Measurements from ENCODE around the gene MVP. TPM values are rescaled to one million over a fixed set of nuclear protein-coding genes. Genes with fewer than 3 reads are reported as not detected.

MVP gene
- total RNA-seq, 1 donor from 2014 or later: 177 TPM

DNA sequence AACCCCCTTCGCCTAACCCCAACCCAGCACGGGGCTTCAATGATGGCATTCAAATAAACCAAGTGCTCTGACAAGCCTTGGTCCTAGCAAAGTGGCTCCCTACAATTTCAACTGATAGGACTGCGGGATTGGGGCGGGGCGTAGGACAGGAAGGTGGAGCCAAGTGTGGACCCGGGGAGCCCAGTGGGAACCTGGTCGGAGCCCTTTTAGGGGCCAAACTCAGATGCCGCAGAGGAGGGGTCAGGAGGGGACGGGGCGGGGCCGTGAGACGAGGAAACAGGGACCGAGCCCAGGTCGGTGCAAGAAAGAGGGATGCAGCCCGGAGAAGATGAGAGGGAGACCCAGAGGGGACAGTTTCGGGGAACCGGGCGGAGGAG is 55.9 kb downstream of the MVP start:
- H3K27me3 Mint-ChIP-seq: peaks cover 28% of the 10 kb centered on the region
- no peak overlapping the region for H3K27ac Mint-ChIP-seq
- TF ChIP-seq, protein P1, sequence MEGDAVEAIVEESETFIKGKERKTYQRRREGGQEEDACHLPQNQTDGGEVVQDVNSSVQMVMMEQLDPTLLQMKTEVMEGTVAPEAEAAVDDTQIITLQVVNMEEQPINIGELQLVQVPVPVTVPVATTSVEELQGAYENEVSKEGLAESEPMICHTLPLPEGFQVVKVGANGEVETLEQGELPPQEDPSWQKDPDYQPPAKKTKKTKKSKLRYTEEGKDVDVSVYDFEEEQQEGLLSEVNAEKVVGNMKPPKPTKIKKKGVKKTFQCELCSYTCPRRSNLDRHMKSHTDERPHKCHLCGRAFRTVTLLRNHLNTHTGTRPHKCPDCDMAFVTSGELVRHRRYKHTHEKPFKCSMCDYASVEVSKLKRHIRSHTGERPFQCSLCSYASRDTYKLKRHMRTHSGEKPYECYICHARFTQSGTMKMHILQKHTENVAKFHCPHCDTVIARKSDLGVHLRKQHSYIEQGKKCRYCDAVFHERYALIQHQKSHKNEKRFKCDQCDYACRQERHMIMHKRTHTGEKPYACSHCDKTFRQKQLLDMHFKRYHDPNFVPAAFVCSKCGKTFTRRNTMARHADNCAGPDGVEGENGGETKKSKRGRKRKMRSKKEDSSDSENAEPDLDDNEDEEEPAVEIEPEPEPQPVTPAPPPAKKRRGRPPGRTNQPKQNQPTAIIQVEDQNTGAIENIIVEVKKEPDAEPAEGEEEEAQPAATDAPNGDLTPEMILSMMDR (IDR thresholded peaks at IDR 0.05): no peak
- peak overlapping the region; percentile 64 for H3K4me3 Mint-ChIP-seq
- ChIA-PET POLR2A (no interaction called here), CTCF (no interaction called here)
- H3K36me3 Mint-ChIP-seq (ENCODE audit: low read depth): no peaks in the 10 kb centered on the region
- intact Hi-C loops (cut with micrococcal nuclease): loop anchor here (2.0 kb wide), 1 partner anchor 13 kb away; the partner anchor contains the start of gene CDIPT
- peaks cover 2% of the 10 kb centered on the region for H3K9me3 Mint-ChIP-seq
- DNase-seq (no peak), ATAC-seq (ENCODE audit: low read depth) (no peak)
- peaks cover 17% of the 10 kb centered on the region for H3K4me1 Mint-ChIP-seq

DNA sequence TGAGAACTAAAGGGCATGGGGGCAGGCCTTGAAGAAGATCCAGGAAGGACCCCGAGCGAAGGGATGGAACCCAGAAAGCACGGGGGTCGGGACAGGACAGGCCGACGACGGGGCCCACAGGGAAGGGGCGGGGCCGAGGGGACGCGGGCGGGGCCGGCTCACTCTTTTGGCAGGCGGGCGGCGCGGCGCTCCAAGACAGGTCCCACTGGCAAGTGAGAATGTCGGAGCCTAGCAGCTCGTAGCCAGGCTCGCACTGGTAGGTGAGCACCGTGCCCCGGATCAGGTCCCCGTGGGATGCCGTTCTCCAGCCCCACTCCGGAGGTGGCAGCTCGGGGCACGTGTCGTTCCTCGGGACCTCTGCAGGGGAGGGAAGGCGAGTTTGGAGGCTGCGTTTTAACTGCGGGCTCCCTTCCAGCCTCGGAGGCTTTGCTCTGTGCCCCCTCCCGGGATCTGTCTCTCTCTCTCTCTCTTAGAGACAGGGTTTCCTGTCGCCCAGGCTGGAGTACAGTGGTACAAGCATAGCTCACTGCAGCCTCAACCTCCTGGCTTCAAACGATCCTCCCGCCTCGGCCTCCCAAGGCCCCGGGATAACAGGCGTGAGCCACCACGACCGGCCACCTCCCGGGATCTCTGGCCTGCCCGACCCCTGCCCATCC is 56.5 kb downstream of the MVP start:
- DNase-seq (peak; percentile 22), ATAC-seq (ENCODE audit: low read depth) (peak; percentile 51)
- peaks cover 2% of the 10 kb centered on the region for H3K9me3 Mint-ChIP-seq
- no peak overlapping the region for H3K27ac Mint-ChIP-seq
- ChIA-PET POLR2A (no interaction called here), CTCF (no interaction called here)
- TF ChIP-seq, protein P1 (IDR thresholded peaks at IDR 0.05): no peak
- H3K4me1 Mint-ChIP-seq: peaks cover 17% of the 10 kb centered on the region
- peaks cover 30% of the 10 kb centered on the region for H3K27me3 Mint-ChIP-seq
- intact Hi-C loops (cut with micrococcal nuclease): loop anchor here (2.0 kb wide), 1 partner anchor 14 kb away; the partner anchor contains the start of gene CDIPT
- peak overlapping the region; percentile 64 for H3K4me3 Mint-ChIP-seq
- no peaks in the 10 kb centered on the region for H3K36me3 Mint-ChIP-seq (ENCODE audit: low read depth)

DNA sequence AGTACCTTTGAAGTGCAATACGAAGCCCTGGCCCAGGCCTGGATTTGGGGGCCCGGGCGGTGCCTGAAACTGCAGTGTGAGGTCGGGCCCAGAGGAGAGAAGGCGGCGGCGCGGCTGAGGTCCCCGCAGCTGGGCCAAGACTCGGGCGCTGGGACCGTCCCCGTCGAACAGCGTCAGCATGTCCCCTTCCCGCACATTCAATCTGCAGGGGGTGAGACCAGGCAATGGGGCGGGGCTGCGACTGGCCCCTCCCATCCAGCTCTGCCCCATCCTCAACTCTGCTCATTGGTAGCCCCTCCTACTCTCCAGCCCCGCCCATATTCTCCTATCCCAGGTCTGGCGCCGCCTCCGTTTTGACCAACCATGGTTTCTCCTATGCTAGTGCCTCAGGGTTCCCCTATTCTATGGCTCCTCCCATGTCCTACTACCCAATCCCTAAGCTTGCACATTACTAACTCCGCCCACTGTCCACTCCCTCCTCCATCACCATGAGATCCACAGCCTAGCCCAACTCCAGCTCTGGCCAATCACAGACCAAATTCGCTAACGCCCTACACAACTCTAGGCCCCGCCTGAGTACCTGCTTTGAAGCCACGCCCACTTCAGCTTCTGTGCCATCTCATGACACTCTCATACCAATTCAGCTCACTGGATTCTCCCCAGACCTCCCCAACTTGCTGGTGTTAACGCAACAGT is 57.2 kb downstream of the MVP start:
- Mint-ChIP-seq H3K36me3 (ENCODE audit: low read depth) (no peaks in the 10 kb centered on the region), H3K9me3 (peaks cover 2% of the 10 kb centered on the region), H3K27me3 (peaks cover 30% of the 10 kb centered on the region), H3K4me1 (peaks cover 17% of the 10 kb centered on the region), H3K4me3 (peak overlapping the region; percentile 56), H3K27ac (no peak overlapping the region)
- TF ChIP-seq, protein P1 (IDR thresholded peaks at IDR 0.05): no peak
- CTCF ChIA-PET: no interaction called here
- peak; percentile 23 for DNase-seq
- POLR2A ChIA-PET: interaction anchor here (0.6 to 0.8 kb wide), 3 partner anchors 11 to 23 kb away, joined by 3 to 4 read pairs (median 3); partner anchors contain the start of gene ASPHD1
- intact Hi-C loops (cut with micrococcal nuclease): loop anchor here (2.0 kb wide), 1 partner anchor 15 kb away; the partner anchor contains the start of gene CDIPT
- peak; percentile 79 for ATAC-seq (ENCODE audit: low read depth)

DNA sequence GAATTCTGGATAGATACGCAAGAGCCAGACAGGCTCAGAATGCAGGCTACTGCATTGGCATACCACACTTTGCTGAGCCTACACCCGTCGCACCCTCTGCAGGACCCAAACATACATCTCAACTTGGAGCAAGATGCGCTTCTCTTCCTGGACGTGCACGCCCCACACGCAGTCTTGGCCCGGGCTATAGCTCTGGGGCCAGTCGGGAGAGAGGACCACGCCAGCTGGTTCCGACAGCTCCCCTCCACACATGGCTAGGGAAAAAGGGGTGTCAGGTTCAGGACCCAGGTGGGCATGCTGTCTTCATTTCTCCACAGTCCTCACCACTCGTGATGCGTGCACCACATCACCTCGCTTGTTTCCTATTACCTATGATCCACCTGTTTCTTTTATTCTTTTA is 57.9 kb downstream of the MVP start:
- ATAC-seq (ENCODE audit: low read depth) (no peak), DNase-seq (no peak)
- H3K36me3 Mint-ChIP-seq (ENCODE audit: low read depth): no peaks in the 10 kb centered on the region
- peaks cover 17% of the 10 kb centered on the region for H3K4me1 Mint-ChIP-seq
- peaks cover 2% of the 10 kb centered on the region for H3K9me3 Mint-ChIP-seq
- ChIA-PET POLR2A (interaction anchor here (0.6 to 0.8 kb wide), 2 partner anchors 11 to 13 kb away, joined by 3 to 4 read pairs; no protein-coding TSS in a partner anchor), CTCF (no interaction called here)
- intact Hi-C loops (cut with micrococcal nuclease): no loop called here
- TF ChIP-seq, protein P1 (IDR thresholded peaks at IDR 0.05): no peak
- peaks cover 30% of the 10 kb centered on the region for H3K27me3 Mint-ChIP-seq
- no peak overlapping the region for H3K4me3 Mint-ChIP-seq
- no peak overlapping the region for H3K27ac Mint-ChIP-seq

DNA sequence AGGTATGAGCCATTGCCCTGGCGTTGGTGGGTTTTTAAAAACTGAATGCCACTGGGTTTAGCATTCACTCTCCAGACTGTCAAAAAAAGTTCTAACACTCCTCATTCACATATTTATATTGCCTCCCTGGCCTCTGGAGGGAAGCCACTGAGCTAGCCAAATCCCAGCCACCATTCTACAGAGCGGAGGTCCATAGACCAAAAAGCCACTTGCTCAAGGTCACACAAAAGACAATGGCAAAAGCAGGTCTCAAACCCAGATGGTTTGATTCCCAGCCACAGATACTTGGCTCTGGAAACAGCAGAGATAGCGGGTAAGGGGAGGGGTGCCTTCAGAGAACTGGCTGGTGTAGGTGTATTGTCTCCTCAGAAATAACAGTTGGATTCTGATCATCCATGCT is 60.8 kb downstream of the MVP start:
- POLR2A ChIA-PET: interaction anchor here (0.7 kb wide), 1 partner anchor 29 kb away, joined by 3 read pairs; no protein-coding TSS in a partner anchor
- Mint-ChIP-seq H3K4me1 (peaks cover 16% of the 10 kb centered on the region), H3K9me3 (peaks cover 2% of the 10 kb centered on the region), H3K27me3 (peaks cover 30% of the 10 kb centered on the region), H3K27ac (no peak overlapping the region), H3K36me3 (ENCODE audit: low read depth) (no peaks in the 10 kb centered on the region), H3K4me3 (no peak overlapping the region)
- TF ChIP-seq, protein P1 (IDR thresholded peaks at IDR 0.05): no peak
- intact Hi-C loops (cut with micrococcal nuclease): no loop called here
- ATAC-seq (ENCODE audit: low read depth) (no peak), DNase-seq (no peak)
- CTCF ChIA-PET: no interaction called here
